Epithelial cell of prostate (primary cell): ENCODE data around the gene LRMDA.
A peak's percentile ranks its signal among the peaks of the same experiment; 100 is the strongest.
"Not testable (repeated sequence)": the region's sequence is repeated elsewhere in the genome, so short reads cannot be mapped to it uniquely, and the experiment has no call there.

Source experiments
- DNase-seq: peaks from one replicate; pipeline ENCODE4 v3.0.0-alpha.2; 2011; ENCODE audit warnings: low read depth, low spot score
- H3K27ac ChIP-seq: fragments of 450-650 bp; 2 replicates; pipeline ENCODE4 v1.5.1; 2017; ENCODE audit warnings: mild to moderate bottlenecking

Gene LRMDA

DNA sequence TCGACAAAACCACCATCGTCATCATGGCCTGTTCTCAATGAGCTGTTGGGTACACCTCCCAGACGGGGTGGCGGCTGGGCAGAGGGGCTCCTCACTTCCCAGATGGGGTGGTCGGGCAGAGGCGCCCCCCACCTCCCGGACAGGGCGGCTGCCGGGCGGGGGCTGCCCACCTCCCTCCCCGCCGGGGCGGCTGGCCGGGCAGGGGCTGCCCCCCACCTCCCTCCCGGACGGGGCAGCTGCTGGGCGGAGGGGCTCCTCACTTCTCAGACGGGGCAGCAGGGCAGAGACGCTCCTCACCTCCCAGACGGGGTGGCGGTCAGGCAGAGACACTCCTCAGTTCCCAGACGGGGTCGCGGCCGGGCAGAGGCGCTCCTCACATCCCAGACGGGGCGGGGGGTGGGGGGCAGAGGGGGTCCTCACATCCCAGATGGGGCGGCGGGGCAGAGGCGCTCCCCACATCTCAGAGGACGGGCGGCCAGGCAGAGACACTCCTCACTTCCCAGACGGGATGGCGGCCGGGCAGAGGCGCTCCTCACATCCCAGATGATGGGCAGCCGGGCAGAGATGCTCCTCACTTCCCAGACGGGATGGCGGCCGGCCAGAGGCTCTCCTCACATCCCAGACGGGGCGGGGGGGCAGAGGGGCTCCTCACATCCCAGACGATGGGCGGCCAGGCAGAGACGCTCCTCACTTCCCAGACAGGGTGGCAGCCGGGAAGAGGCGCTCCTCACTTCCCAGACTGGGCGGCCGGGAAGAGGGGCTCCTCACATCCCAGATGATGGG, 318.9 kb downstream of the LRMDA start:
- H3K27ac ChIP-seq, DNase-seq: not testable (repeated sequence)

DNA sequence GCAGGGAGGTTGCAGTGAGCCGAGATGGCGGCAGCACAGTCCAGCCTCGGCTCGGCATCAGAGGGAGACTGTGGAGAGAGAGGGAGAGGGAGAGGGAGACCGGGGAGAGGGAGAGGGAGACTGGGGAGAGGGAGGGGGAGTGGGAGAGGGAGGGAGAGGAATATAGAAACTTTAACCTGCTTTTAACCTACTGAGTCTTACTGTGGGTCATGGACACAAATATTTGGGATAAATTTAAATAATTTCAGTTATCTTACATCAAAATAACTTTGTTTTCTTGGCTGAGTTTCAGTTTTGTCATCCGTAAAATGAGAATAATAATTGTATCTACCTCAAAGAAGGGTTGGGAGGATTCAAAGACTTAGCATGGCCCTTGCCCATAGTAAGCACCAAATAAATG, 319.8 kb downstream of the LRMDA start:
- H3K27ac ChIP-seq = no peak overlapping the region
- no peak for DNase-seq

DNA sequence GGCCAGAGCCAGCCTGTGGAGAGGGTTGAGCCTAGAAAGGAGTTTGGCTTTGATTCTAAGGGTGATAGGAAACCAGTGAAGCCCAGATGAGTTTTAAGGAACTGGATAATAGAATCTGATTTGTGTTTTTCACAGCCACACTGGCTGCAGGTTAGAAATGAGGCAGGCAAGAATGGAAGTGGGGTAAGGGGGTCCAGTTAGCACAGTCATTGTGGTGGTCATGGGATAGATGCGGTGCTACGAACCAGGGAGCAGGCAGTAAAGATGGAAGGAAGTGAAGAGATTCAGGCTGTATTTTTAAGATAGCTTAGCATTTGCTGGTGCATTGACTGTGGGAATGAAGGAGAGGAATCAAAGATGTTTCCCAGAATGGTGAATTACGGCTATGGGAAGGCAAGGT, 322.2 kb downstream of the LRMDA start:
- H3K27ac ChIP-seq = no peak overlapping the region
- DNase-seq = no peak

DNA sequence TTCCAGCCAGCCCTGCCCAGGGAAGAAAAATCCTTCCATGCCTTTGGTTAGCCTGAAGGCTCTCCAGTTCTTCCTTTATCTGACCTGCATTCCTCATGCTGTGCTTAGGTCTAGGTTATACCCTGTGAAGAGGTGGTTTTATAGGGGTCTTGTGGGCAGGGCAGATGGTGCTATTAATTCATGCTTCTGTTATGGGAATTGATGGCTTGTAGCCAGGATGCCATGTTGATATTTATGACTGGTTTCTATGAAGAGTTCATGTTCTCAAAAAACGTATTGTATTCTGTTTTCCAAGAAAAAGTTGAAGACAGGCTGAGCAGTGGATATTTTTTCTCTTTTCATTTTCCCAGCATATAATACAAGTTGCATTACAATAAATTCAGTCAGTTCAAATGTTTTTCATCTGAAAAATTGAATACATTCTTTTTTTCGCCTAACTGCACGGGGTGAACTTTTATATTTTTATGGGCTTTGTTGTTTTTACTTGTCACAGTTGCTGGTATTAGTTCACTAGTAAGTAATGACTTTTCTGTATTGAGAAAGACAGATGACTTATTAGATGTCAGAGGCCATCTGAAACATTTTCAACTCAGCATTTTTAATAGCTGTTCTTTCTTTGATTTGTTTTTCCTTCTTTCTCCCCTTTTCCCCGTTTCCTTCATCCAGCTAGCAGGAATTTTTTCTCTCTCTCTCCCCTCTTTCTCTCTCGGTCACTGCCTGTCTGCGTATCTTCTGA, 322.8 kb downstream of the LRMDA start:
- H3K27ac ChIP-seq = no peak overlapping the region
- no peak for DNase-seq

DNA sequence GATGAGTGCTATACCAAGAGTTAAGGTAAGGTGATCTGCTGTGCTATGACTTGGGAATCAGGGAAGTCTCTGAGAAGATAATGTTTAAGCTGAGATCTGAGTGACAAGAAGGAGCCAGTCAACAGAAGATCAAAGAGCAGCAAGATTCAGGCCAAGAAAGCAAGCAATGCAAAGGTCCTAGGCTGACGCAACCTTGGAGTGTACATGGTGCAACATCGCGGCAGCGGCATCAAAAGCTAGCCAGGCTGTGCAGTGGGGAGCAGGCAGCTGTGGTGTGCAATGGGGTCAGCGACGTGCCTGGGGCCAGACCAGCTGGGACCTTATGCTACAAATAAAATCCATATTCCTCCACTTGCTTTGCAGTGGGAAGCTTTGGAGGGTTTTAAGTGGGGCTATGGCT, 324.1 kb downstream of the LRMDA start:
- H3K27ac ChIP-seq = no peak overlapping the region
- DNase-seq = no peak

DNA sequence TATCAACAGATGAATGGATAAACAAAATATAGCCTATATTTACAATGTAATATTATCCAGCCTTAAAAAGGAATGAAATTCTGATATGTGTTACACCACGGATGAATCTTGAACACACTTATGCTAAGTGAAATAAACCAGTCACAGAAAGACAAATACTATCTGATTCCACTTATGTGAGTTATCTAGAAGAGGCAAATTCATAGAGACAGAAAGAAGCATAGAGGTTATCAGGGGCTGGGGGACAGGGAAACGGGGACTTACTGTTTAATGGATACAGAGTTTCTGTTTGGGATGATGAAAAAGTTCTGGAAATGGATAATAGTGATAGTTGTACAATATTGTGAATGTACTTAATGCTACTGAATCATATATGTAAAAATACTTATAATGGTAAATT, 329.9 kb downstream of the LRMDA start:
- no peak for DNase-seq
- no peak overlapping the region for H3K27ac ChIP-seq

DNA sequence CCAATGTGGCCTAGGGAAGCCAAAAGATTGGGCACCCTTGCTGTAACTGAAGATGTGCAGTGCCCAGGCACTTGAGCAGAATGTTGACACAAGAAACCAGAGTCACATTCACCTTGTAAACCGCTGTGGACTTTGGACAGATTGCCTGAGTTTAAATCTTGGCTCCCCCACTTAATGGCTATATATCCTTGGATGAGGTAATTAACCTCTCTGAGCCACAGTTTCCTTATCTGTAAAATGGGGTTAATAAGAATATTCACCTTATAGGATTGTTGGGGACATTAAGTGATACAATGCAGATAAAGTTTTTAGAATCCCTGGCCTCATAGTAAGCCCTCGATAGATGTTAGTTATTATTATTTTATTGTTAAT, 331.0 kb downstream of the LRMDA start:
- no peak overlapping the region for H3K27ac ChIP-seq
- no peak for DNase-seq

DNA sequence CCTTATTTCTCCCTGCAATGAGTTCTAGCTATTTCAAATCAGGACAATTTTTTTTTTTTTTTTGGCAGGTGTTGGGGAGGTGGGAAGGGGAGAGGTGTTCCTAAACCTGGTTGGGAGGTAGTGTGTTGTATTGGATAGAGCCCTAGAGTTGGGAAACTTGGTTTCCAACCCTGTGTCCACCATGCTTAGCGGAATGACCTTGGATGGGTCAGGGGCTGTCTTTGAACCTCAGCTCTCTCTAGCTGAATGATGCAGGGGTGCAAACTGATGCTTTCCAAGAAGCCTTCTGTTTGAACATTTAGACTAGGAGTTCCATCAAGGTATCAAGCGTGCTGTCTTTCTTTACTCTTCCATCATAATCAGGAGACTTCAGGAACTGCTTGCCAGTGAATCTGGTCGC, 332.2 kb downstream of the LRMDA start:
- no peak for DNase-seq
- no peak overlapping the region for H3K27ac ChIP-seq

DNA sequence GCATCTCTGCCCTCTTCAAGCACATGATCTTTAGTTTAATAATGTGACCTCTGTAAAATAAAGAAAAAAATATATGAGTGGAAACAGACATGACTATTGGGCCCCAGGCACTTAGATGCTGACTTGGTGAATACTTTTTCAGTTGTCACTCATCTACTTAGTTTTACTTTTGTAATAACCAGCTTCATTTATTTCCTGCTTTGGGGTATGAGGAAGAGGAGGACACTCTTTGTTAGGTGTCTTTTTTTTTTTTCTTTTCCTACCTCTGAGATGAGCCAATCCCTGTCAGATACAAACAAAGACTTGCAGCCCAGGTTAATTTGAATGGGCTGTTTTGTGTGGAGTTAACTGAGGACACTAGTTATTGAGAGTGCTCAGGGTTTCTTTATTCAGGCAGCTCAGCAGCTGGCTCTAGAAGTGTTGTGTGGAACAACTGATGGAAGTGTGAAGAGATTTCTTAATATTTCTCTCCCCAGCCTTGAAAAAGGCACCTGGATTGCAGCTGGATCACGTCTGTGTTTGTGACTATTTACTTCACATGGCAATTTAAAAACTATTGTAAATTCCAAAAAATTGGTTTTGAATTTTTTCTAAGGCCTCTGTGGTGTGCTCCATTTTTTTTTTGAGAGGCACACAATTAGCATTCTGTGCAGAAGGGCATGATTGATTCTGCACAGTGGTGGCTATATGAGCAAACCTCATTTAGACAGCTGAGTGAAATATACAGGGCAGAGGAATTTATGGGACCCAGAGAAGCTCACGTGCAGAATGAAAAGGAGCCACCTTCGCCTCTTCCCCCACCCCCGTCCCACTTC, 333.8 kb downstream of the LRMDA start:
- no peak for DNase-seq
- H3K27ac ChIP-seq = no peak overlapping the region

DNA sequence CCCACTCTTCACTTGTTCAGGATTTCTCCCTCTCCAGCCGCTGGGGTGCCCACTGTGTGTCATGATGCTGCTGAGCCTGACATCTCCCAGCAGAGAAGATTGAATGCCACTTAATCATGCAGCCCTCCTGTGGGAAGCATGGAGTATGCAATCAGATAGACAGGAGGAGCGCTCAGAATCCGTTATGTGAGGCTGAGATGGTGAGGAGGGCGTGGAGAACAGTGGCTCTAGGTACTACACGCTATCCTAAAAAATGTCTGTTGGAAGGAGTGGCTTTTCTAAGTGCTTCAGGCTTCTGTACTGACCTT, 334.3 kb downstream of the LRMDA start:
- no peak overlapping the region for H3K27ac ChIP-seq
- DNase-seq = no peak

DNA sequence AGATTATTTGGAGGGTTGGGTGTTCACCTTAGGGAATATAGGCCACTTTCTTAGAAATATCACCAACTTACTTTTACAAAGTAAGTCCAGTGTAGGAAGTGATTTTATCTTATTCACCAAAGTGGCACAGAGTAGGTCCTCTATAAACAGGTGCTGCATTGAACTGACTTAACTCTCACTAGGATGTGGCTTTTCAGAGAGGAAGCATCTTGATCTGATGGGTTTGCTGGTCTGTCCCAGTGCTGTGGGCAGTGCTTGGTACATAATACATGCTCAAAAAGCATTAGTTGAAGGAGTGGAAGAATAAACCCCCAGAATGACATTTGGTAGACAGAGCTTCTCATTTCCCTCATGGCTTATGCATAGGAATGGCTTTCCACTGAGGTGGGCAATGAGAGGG, 334.7 kb downstream of the LRMDA start:
- no peak overlapping the region for H3K27ac ChIP-seq
- no peak for DNase-seq

DNA sequence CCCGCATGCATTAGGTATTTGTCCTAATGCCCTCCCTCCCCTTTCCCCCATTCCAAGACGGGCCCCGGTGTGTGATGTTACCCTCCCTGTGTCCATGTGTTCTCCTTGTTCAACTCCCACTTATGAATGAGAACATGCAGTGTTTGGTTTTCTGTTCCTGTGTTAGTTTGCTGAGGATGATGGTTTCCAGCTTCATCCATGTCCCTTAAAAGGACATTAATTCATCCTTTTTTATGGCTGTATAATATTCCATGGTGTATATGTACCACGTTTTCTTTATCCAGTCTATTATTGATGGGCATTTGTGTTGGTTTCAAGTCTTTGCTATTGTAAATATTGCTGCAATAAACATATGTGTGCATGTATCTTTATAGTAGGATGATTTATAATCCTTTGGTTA, 335.3 kb downstream of the LRMDA start:
- H3K27ac ChIP-seq, DNase-seq: not testable (repeated sequence)

DNA sequence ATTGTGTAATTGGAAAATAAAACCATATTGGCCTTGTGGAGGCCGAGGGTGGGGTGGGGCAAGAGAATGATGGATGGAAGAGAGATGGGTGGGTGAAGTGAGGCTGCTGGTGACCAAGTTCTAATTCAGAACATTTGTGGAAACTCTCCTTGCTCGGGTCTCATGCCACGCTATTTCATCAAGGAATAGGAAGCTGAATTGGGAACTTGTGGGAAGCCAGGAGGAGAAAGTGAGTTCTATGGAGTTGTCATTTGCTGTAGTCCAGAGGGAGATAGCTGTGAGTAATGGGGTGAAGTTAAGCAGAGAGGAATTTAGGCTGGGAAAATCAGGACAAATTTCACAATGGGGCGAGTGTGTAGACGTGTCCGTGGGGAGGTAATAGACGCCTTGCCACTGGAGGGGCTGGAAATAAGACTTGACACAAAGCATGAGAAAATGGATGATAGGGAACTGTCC, 339.2 kb downstream of the LRMDA start:
- no peak overlapping the region for H3K27ac ChIP-seq
- DNase-seq = no peak

DNA sequence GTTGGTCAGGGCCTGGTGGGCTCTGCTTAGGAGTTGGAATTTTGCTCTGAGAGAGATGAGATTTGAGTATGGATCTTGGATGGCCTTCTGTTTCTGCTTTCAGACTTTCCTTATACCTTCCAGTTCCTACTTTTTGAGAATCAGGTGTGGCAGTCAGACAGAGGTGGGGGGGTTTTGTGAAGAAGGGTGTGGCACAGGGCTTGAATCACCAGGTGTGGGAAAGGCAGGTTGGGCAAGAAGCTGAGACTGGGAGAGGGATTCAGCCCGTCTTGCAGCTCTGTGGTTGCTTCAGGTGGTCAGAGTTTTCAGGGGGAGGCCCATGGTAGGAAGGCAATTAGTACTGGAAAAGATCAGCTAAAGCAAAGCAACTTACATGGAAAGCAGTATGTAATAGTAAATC, 340.2 kb downstream of the LRMDA start:
- no peak for DNase-seq
- no peak overlapping the region for H3K27ac ChIP-seq

DNA sequence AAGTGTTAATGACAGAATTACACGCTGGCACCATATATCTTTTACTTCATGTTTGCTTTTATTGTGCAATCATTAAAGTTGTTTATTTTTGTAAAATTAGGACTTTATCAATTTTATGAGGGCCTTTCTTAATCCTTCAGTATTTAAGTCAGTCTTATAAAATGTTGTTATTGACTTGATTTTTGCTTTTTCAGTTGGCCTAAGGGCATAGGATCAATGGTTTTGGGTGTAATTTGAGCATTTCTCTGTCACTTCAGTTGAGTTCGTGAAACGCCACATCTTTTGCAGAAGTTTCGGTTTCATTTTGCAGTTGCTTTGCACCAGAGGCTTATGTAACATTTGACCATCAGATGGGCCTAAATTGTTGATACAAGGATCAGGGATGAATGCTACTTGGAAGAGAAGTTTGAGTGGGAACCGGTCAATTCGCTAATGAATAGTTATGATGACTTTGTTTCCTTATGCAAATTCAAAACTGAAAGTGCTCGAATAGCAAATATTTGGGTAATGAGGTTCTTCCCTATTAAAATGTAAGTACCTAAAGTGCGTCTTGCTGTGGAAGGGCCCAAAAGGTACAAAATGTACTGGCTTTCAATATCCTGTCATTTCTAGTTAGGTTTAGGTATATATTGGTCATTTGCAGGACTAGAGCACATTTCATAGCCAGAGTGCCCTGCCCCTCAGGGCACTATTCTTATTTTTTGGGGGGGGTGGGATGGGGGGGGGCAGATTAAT, 340.9 kb downstream of the LRMDA start:
- no peak for DNase-seq
- no peak overlapping the region for H3K27ac ChIP-seq

DNA sequence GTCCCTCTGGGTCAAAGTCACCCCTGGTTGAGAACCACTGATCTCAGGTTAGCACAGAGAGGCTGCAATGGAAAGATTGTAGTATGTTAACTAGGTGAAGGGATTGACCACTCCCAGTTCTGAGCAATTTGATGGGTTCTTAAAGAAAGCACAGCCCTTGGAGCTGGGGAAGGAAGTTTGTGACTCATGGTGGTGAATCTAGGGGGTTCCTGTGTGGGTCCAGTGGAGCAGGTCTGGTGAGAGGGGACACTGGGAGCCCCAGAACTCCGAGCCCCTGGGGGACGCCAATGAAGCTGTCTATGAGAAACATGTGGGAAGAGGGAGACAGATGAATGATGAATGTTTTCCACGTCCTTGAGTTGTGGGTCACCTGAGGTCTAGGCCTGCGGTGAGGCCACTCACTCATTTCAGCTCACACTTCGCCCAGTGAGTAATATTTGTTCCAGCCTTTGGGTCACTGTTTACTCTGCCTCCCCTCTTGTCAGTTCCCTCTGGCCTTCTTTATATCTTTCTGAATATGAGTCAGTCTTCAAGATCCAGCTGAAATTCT, 341.9 kb downstream of the LRMDA start:
- H3K27ac ChIP-seq = peak overlapping the region; percentile 16
- no peak for DNase-seq

DNA sequence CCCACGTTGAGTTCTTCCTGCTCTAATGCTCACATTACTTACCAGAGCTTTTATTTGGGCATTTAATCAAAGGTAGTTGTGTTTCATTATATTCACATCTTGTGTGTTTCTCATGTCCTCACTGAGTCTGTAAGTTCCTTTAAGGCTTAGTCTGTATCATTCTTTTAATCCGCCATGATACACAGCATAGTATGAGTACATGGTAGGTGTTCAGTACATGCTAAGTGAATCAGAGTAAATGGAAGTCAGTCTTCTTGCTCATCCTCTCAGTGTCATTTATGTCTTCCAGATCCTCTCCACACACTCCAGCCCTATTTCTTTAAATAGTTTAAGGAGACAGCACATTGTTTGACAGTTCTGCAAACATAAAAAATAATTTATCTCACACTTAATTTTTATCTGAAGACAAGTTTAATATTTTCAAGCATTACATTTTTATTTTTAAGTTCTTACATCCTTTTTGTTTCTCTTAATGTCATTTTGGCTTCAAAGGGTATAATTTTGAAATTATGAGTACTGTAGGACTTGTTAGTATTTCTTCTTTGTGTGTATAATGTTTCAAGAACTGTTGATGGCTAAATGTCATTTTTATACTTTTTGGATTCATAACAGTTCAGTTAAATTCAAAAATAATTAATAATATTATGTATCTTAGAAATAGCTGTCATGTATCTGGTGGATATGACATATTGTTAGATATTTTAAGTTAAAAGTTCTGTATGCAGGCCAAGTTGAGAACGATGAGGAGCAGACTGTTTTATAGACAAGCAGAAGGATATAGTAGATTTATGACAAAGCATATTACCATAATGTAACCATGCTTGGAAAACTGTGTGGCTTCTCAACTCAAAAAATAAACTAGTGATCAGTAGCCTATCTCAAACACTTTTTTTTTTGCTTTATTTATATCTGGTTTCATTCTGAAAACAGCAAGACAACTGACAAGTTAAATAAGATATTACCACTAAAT, 342.7 kb downstream of the LRMDA start:
- peak overlapping the region; percentile 16 for H3K27ac ChIP-seq
- no peak for DNase-seq

DNA sequence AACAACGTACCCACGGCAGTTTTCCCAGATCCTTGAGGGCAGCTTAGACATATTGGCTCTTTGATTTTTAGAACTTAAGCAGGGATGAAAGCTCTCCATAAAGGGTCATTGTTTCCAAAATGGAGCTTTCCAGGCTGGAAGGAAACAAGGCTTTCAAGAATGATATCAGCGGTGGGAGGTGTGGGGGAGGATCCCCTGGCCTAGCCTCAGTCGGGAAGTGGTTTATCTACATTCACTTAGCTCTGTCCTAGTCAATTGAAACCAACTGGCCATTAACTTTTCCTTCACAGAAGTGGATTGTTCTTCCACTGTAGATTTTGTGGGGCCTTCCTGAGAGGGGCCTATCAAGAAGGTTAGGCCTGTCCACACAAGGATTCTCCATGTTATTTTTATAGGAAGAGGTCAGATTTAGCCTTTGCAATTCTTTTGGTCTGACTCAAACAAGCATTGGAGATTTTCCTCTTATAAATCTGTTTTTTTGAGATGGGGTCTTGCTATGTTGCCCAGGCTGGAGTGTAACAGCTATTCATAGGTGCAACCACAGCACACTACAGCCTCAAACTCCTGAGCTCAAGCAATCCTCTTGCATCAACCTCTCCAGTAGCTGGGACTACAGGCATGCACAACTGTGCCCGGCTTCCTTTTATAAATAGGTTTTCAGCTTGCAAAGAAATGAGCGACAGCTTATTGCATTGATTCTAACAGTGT, 343.5 kb downstream of the LRMDA start:
- no peak overlapping the region for H3K27ac ChIP-seq
- DNase-seq = no peak
